GM20000 (cell line): ENCODE measurements around the gene INTS15.
"Not testable (repeated sequence)": the region's sequence is repeated elsewhere in the genome, so short reads cannot be mapped to it uniquely, and the experiment has no call there.

ENCODE experiments used
- DNase-seq: peaks from one replicate; pipeline ENCODE4 v3.0.0; 2012; ENCODE audit warnings: low spot score
- CTCF ChIP-seq: IDR thresholded peaks from 2 replicates; pipeline ENCODE4 v1.5.1; 2012; ENCODE audit warnings: mild to moderate bottlenecking, control low read depth; ENCODE audit errors: extremely low read depth, missing control alignments

Gene INTS15

GRCh38 chr7:6578114-6579084 lies 11.4 kb upstream of the INTS15 start:
- TF ChIP-seq CTCF, result no peak
- DNase-seq, result no peak

DNA sequence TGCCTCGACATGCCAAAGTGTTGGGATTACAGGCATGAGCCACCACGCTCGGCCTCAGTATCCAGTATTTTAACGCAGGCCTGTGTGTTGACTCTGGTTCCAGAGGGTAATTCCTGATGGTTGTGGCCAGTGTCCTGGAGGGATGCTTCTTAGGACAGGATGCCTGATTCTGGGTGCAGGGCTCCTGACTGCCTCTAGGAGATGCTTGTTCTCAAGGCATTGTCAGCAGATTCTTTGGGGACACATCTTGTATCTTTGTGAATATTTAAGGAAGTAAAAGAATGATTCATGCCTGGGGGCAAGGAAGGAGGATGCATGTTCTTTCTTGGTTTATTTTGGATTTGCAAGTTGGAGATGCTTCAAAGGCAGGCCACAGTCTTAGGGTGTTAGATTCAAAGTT lies 10.4 kb upstream of the INTS15 start:
- TF ChIP-seq CTCF, result no peak
- DNase-seq, result no peak

- not testable (repeated sequence) for DNase-seq
These were observed 3.9 kb upstream of the INTS15 start for GRCh38 chr7:6585746-6586432.

GRCh38 chr7:6588566-6588965 lies 1.3 kb upstream of the INTS15 start:
- no peak for TF ChIP-seq CTCF

GRCh38 chr7:6589151-6589828 lies 531 bp upstream of the INTS15 start:
- TF ChIP-seq CTCF, result no peak
- peak; percentile 7 for DNase-seq

More at GRCh38 chr7:6588566-6588965, 1.3 kb upstream of the INTS15 start:
- no peak for DNase-seq

DNA sequence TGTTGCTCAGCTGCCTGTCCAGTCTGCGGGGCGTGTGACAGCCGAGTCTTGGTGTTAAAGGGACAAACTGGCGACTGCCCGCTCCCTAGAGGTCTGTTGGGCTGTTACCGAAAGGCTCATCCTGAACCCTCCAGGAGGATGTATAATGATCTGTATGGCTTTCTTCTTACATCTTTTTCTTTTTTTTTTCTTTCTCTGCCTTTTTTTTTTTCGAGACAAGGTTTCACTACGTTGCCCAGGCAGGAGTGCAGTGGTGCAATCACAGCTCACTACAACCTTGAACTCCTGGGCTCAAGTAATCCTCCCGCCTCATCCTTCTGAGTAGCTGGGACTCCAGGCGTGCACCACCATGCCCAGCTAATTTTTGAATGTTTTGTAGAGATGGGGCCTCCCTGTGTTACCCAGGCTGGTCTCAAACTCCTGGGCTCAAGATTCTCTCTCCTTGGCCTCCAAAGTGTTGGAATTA lies 857 bp downstream of the INTS15 start:
- no peak for DNase-seq
- TF ChIP-seq CTCF, result no peak

DNA sequence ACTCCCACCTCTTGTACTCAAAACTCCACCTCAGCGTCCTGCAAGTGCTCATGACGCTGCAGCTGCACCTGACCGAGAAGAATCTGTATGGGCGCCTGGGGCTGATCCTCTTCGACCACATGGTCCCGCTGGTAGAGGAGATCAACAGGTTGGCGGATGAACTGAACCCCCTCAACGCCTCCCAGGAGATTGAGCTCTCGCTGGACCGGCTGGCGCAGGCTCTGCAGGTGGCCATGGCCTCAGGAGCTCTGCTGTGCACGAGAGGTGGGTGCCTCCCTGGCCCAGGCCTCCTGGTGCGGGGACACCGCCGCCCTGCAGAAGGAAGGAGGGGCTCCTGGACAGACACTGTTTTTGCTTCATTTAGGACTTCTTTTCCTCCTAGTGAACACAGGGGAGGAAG lies 10.3 kb downstream of the INTS15 start:
- DNase-seq, result no peak
- no peak for TF ChIP-seq CTCF
